Measurements from ENCODE around the gene IFT43. TPM values are rescaled to one million over a fixed set of nuclear protein-coding genes. Genes with fewer than 3 reads are reported as not detected.

IFT43 gene
- total RNA-seq, 1 experiment from 2014 or later: 31.6 TPM

DNA sequence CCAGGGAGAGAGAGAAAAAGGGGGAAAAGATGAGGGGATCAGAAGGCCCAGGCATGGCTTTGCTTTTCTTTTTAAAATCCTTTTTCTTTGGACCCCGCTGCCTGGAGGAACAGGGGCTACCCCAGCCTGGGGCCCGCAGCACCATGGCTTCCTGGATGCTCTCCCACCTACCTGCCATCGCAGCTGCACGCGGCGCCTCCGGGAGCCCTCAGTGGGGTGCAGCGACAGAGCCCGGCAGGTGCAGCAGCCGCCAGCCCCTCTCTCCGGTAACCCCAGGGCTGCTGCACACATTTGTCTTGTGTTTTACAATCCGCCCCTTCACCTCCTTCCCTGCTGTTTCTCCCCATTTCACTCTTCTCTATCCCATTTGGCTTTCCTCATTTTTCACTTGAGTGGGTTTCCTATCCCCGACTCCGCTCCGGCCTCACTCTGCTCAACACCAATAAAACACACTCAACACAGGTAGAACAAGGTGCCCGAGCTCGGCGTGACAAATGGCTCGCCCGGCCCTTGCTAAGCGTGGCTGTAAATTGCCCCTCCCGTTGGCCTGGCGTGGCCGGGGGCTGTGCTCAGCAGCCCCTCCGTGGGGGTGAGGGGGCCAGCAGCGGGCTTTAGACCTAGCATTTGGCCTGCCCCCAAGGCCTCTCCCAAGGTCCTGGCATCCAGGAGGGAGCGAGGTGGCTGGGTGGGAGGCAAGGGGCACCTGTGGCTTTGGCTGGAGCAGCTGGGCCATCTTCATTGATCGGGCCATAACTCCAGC is 113.5 kb downstream of the IFT43 start:
- no peaks in the 10 kb centered on the region for H3K9me3 ChIP-seq (ENCODE audit: low read length)
- no peaks in the 10 kb centered on the region for H3K4me1 ChIP-seq (ENCODE audit: low read length)
- DNase-seq: no peak
- H3K27ac ChIP-seq (ENCODE audit: low read length): no peak overlapping the region
- H3K4me2 ChIP-seq (ENCODE audit: low read depth, low read length, poor library complexity, severe bottlenecking): no peak overlapping the region
- H3K36me3 ChIP-seq (ENCODE audit: insufficient read depth, low read length): no peaks in the 10 kb centered on the region
- no peaks in the 10 kb centered on the region for H3K27me3 ChIP-seq (ENCODE audit: low read length)
- no peaks in the 10 kb centered on the region for H3K9me2 ChIP-seq (replicated peaks; ENCODE audit: insufficient read depth, low read length)
- no peaks in the 10 kb centered on the region for H4K20me1 ChIP-seq (ENCODE audit: insufficient read depth, low read depth, low read length)
- no peak overlapping the region for H3K4me3 ChIP-seq (ENCODE audit: low read length)
- H3K79me2 ChIP-seq (ENCODE audit: low read length): no peaks in the 10 kb centered on the region
- H3K9ac ChIP-seq (ENCODE audit: low read length): no peak overlapping the region
- H2AFZ ChIP-seq (ENCODE audit: low read length): no peak overlapping the region

- H3K4me2 ChIP-seq (ENCODE audit: low read depth, low read length, poor library complexity, severe bottlenecking): no peak overlapping the region
- no peak overlapping the region for H2AFZ ChIP-seq (ENCODE audit: low read length)
- H3K27me3 ChIP-seq (ENCODE audit: low read length): no peaks in the 10 kb centered on the region
- no peaks in the 10 kb centered on the region for H3K36me3 ChIP-seq (ENCODE audit: insufficient read depth, low read length)
- no peaks in the 10 kb centered on the region for H3K9me3 ChIP-seq (ENCODE audit: low read length)
- no peak overlapping the region for H3K4me3 ChIP-seq (ENCODE audit: low read length)
- no peak for DNase-seq
- no peak overlapping the region for H3K9ac ChIP-seq (ENCODE audit: low read length)
- no peaks in the 10 kb centered on the region for H3K4me1 ChIP-seq (ENCODE audit: low read length)
- H3K27ac ChIP-seq (ENCODE audit: low read length): no peak overlapping the region
- H4K20me1 ChIP-seq (ENCODE audit: insufficient read depth, low read depth, low read length): no peaks in the 10 kb centered on the region
- no peaks in the 10 kb centered on the region for H3K9me2 ChIP-seq (replicated peaks; ENCODE audit: insufficient read depth, low read length)
- H3K79me2 ChIP-seq (ENCODE audit: low read length): no peaks in the 10 kb centered on the region
Measured at GRCh38 chr14:76100236-76100635, 114.7 kb downstream of the IFT43 start.

DNA sequence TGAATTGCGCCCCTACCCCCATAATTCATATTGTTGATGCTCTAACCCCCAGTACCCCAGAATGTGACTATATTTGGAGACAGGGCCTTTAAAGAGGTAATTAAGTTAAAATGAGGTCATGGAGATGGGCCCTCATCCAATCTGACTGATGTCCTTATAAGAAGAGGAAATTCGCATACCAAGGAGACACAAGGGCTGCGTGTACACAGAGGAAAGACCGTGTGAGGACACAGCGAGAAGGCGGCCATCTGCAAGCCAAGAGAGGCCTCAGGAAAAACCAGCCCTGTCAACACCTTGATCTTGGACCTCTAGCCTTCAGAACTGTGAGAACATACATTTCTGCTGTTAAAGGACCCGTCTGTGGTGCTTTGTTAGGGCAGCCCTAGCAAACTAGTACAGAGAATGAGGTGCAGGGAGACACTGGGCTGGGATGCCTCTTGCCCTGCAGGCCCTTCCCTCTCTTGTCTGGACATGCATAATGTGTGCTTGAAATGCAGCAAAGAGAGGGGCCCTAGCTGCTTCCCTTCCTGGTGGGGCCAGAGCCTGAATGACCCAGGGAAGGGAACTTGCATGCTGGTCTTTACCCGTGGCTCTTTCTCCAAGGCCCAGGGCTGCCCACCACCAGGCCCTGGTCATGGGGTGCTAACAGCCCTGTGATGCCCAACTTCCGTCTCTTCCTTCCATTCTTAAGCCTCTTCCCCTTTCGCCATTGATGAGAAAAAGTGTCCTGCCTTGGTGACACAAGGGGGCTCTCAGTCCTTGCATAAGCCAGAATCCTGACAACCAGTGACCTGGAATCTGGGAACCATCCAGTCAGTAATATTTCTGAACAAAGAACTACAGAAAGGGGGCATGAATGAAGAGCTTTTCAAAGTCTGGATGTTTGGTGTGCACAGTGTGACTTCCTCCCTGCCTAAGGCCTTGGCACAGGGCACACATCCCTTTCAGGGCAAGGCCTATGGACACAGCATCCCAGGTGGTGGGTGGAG is 116.1 kb downstream of the IFT43 start:
- Histone ChIP-seq H4K20me1 (ENCODE audit: insufficient read depth, low read depth, low read length) (no peaks in the 10 kb centered on the region), H3K4me3 (ENCODE audit: low read length) (no peak overlapping the region), H3K4me1 (ENCODE audit: low read length) (no peaks in the 10 kb centered on the region), H3K9ac (ENCODE audit: low read length) (no peak overlapping the region), H3K9me3 (ENCODE audit: low read length) (no peaks in the 10 kb centered on the region), H3K27ac (ENCODE audit: low read length) (no peak overlapping the region), H3K4me2 (ENCODE audit: low read depth, low read length, poor library complexity, severe bottlenecking) (no peak overlapping the region), H3K79me2 (ENCODE audit: low read length) (no peaks in the 10 kb centered on the region), H3K9me2 (replicated peaks; ENCODE audit: insufficient read depth, low read length) (no peaks in the 10 kb centered on the region), H3K27me3 (ENCODE audit: low read length) (no peaks in the 10 kb centered on the region), H3K36me3 (ENCODE audit: insufficient read depth, low read length) (no peaks in the 10 kb centered on the region), H2AFZ (ENCODE audit: low read length) (no peak overlapping the region)
- DNase-seq: no peak

DNA sequence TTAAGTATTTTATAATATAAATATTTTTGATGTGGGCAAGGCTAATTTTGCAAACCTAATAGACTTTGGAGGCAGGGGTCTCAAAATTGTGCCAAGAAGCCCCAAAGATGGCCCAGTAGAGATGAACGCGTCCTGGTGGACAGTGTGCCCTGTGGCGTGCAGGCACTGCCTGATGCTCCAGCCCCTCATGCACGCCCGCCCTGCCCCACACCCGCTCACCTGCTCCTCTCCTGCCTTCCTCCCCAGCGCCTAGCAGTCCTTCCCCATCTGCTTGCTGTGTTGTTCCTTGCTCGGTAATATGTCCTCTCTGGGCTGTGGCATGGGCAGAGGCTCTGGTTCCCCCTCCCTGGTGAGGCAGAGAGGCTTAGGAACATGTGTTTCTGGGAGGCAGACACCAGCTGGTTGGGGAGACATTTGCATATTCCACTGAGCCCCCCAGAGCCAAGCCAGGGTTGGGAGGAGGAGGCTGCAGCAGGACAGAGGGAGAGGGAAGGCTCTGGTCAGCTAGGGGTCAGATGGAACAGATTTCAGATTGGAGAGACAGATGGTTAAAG is 119.3 kb downstream of the IFT43 start:
- Histone ChIP-seq H3K4me1 (ENCODE audit: low read length) (no peaks in the 10 kb centered on the region), H4K20me1 (ENCODE audit: insufficient read depth, low read depth, low read length) (no peaks in the 10 kb centered on the region), H3K27ac (ENCODE audit: low read length) (no peak overlapping the region), H3K4me3 (ENCODE audit: low read length) (no peak overlapping the region), H3K79me2 (ENCODE audit: low read length) (no peaks in the 10 kb centered on the region), H3K9ac (ENCODE audit: low read length) (no peak overlapping the region), H3K9me3 (ENCODE audit: low read length) (no peaks in the 10 kb centered on the region), H3K4me2 (ENCODE audit: low read depth, low read length, poor library complexity, severe bottlenecking) (no peak overlapping the region), H3K27me3 (ENCODE audit: low read length) (no peaks in the 10 kb centered on the region), H3K36me3 (ENCODE audit: insufficient read depth, low read length) (no peaks in the 10 kb centered on the region), H2AFZ (ENCODE audit: low read length) (no peak overlapping the region), H3K9me2 (replicated peaks; ENCODE audit: insufficient read depth, low read length) (no peaks in the 10 kb centered on the region)
- no peak for DNase-seq

DNA sequence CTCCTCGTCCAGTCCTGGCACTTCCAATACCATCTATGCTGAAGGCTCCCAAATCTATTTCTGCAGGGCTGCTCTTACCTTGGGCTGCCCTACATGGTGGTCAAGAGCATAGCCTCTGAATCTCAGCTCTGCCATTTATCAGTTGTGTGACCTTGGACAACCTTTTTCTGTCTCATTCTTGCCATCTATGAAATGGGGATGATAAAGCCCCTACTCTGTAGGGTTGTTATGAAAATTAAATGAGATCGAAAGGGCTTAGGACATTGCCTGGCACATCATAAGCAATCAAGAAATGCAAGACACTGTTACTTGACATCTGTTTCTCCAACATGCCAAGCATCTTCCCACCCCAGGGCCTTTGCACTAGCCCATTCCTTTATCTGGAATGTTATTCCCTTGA is 120.6 kb downstream of the IFT43 start:
- Histone ChIP-seq H3K4me2 (ENCODE audit: low read depth, low read length, poor library complexity, severe bottlenecking) (no peak overlapping the region), H3K27ac (ENCODE audit: low read length) (no peak overlapping the region), H3K79me2 (ENCODE audit: low read length) (no peaks in the 10 kb centered on the region), H3K9me2 (replicated peaks; ENCODE audit: insufficient read depth, low read length) (no peaks in the 10 kb centered on the region), H3K36me3 (ENCODE audit: insufficient read depth, low read length) (no peaks in the 10 kb centered on the region), H3K4me3 (ENCODE audit: low read length) (no peak overlapping the region), H4K20me1 (ENCODE audit: insufficient read depth, low read depth, low read length) (no peaks in the 10 kb centered on the region), H3K4me1 (ENCODE audit: low read length) (no peaks in the 10 kb centered on the region), H3K27me3 (ENCODE audit: low read length) (no peaks in the 10 kb centered on the region), H2AFZ (ENCODE audit: low read length) (no peak overlapping the region), H3K9me3 (ENCODE audit: low read length) (no peaks in the 10 kb centered on the region), H3K9ac (ENCODE audit: low read length) (no peak overlapping the region)
- no peak for DNase-seq

GRCh38 chr14:76109087-76109880 is 123.7 kb downstream of the IFT43 start:
- Histone ChIP-seq H2AFZ (ENCODE audit: low read length) (no peak overlapping the region), H3K4me2 (ENCODE audit: low read depth, low read length, poor library complexity, severe bottlenecking) (no peak overlapping the region), H3K9me2 (replicated peaks; ENCODE audit: insufficient read depth, low read length) (no peaks in the 10 kb centered on the region), H3K4me1 (ENCODE audit: low read length) (no peaks in the 10 kb centered on the region), H3K27ac (ENCODE audit: low read length) (no peak overlapping the region), H3K4me3 (ENCODE audit: low read length) (no peak overlapping the region), H3K36me3 (ENCODE audit: insufficient read depth, low read length) (no peaks in the 10 kb centered on the region), H3K9me3 (ENCODE audit: low read length) (no peaks in the 10 kb centered on the region), H3K9ac (ENCODE audit: low read length) (no peak overlapping the region), H3K27me3 (ENCODE audit: low read length) (no peaks in the 10 kb centered on the region), H3K79me2 (ENCODE audit: low read length) (no peaks in the 10 kb centered on the region), H4K20me1 (ENCODE audit: insufficient read depth, low read depth, low read length) (no peaks in the 10 kb centered on the region)
- no peak for DNase-seq

GRCh38 chr14:76112889-76113624 is 127.5 kb downstream of the IFT43 start:
- no peaks in the 10 kb centered on the region for H4K20me1 ChIP-seq (ENCODE audit: insufficient read depth, low read depth, low read length)
- H2AFZ ChIP-seq (ENCODE audit: low read length): no peak overlapping the region
- no peak overlapping the region for H3K4me3 ChIP-seq (ENCODE audit: low read length)
- H3K27ac ChIP-seq (ENCODE audit: low read length): no peak overlapping the region
- H3K27me3 ChIP-seq (ENCODE audit: low read length): 0 out of 2 replicates have a peak, but pooled peaks cover 3% of the 10 kb centered on the region
- no peak for DNase-seq
- no peaks in the 10 kb centered on the region for H3K9me2 ChIP-seq (replicated peaks; ENCODE audit: insufficient read depth, low read length)
- H3K9me3 ChIP-seq (ENCODE audit: low read length): no peaks in the 10 kb centered on the region
- H3K4me2 ChIP-seq (ENCODE audit: low read depth, low read length, poor library complexity, severe bottlenecking): no peak overlapping the region
- no peaks in the 10 kb centered on the region for H3K79me2 ChIP-seq (ENCODE audit: low read length)
- no peaks in the 10 kb centered on the region for H3K36me3 ChIP-seq (ENCODE audit: insufficient read depth, low read length)
- no peaks in the 10 kb centered on the region for H3K4me1 ChIP-seq (ENCODE audit: low read length)
- no peak overlapping the region for H3K9ac ChIP-seq (ENCODE audit: low read length)

Data from Karpas-422 (cell line).